Smooth muscle cell (in vitro differentiated cells): ENCODE results near the gene SEPTIN12. TPM values are rescaled to one million over a fixed set of nuclear protein-coding genes. Genes with fewer than 3 reads are reported as not detected.

Experiments used
- DNase-seq: peaks from one replicate; lab custom pipeline; 2025; ENCODE audit not compliant: unreplicated experiment; lab: John Stamatoyannopoulos, UW
- H2AFZ ChIP-seq: fragments of 200-600 bp; sonication (generic); 2 replicates; pipeline ENCODE4 v1.6.0; 2016; ENCODE audit warnings: antibody characterized with exemption, low read depth, mild to moderate bottlenecking
- H3F3A ChIP-seq: fragments of 200-600 bp; sonication (generic); 2 replicates; pipeline ENCODE4 v1.6.0; 2017; ENCODE audit warnings: antibody characterized with exemption, low read depth
- H3K27ac ChIP-seq: fragments of 200-600 bp; sonication (generic); 2 replicates; pipeline ENCODE4 v1.5.1; 2016; ENCODE audit warnings: low read depth, mild to moderate bottlenecking
- H3K27me3 ChIP-seq: fragments of 200-600 bp; sonication (generic); 2 replicates; pipeline ENCODE4 v1.6.1; 2016; ENCODE audit warnings: low read depth, mild to moderate bottlenecking
- H3K36me3 ChIP-seq: fragments of 200-600 bp; sonication (generic); 2 replicates; pipeline ENCODE4 v1.5.1; 2016; ENCODE audit warnings: low read depth
- H3K4me1 ChIP-seq: fragments of 200-600 bp; sonication (generic); 2 replicates; pipeline ENCODE4 v1.5.1; 2016; ENCODE audit warnings: low read depth
- H3K4me2 ChIP-seq: fragments of 200-600 bp; sonication (generic); 2 replicates; pipeline ENCODE4 v1.6.0; 2016; ENCODE audit warnings: mild to moderate bottlenecking
- H3K4me3 ChIP-seq: fragments of 200-600 bp; sonication (generic); 2 replicates; pipeline ENCODE4 v1.5.1; 2016; ENCODE audit warnings: mild to moderate bottlenecking
- H3K79me2 ChIP-seq: fragments of 200-600 bp; sonication (generic); 2 replicates; pipeline ENCODE4 v1.6.0; 2016; ENCODE audit warnings: low read depth, mild to moderate bottlenecking
- H3K9ac ChIP-seq: fragments of 200-600 bp; sonication (generic); 2 replicates; pipeline ENCODE4 v1.6.0; 2016; ENCODE audit warnings: low read depth
- H3K9me3 ChIP-seq: fragments of 200-600 bp; sonication (generic); replicated peaks from 2 replicates; pipeline ENCODE4 v1.5.1; 2016; ENCODE audit warnings: low read depth
- H4K20me1 ChIP-seq: fragments of 200-600 bp; sonication (generic); 2 replicates; pipeline ENCODE4 v1.6.0; 2016; ENCODE audit warnings: low read depth
- CTCF ChIP-seq: fragments of 200-600 bp; sonication (generic); IDR thresholded peaks from 2 replicates; pipeline ENCODE4 v1.5.1; 2017; ENCODE audit warnings: borderline replicate concordance, mild to moderate bottlenecking, antibody characterized with exemption; ENCODE audit not compliant: insufficient read depth, poor library complexity, severe bottlenecking
- WGBS: methylation state at CpG from one replicate; pipeline ENCODE4 v1.1.7; 2016; ENCODE audit warnings: low lambda C conversion rate; 5-methylcytosine and 5-hydroxymethylcytosine counted together
- polyA plus RNA-seq: library from polyadenylated mRNA; unstranded; fragments of >200 nt; fragmentation: Nextera tagmentation; extraction: Ambion mirVana; gene quantifications from 2 replicates; pipeline ENCODE4 v1.2.1, GENCODE V29; 2016
- total RNA-seq: library from RNA; depleted of rRNA; stranded (reverse); fragments of >200 nt; gene quantifications from 2 replicates; pipeline ENCODE4 v1.2.3, GENCODE V29; 2014

SEPTIN12 gene
- total and polyA plus RNA-seq, 2 experiments from 2014 or later = not detected

DNA sequence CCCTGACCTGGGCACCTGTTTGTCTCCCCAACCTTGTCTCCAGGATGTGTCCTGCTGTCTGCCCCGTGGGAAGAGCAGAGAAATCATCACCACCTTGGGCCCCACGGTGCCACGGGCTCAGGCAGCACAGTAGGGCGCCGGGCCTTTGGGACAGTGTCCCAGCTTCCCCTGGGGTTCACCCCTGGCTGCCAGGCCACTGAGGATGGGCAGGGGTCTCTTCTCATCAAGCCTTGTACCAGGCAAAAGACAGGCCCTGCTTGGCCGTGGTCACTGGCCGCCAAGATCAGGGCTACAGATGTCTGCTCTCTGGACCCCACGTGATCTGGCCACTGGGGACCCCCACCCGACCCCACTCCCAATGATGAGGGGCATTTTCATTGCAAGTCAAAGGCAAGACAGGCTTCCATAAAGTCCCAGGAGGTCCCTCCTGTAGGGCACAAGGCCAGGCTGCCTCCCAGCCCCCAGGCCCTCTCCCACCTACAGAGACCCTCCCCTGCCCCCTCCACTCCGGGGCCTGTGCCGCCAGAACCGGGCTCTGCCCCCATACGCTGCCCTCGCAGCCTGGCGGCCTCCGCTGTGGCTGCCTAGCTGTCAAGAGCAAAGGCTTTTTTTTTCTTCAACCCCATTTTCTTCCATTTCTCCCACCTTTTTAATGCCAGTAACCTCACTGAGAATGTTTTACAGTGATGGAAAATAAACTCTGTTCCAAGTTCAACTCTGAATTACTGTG lies 39.3 kb downstream of the SEPTIN12 start:
- no peaks in the 10 kb centered on the region for H3K9me3 ChIP-seq
- H3K36me3 ChIP-seq = no peaks in the 10 kb centered on the region
- H3K27me3 ChIP-seq = no peaks in the 10 kb centered on the region
- H2AFZ ChIP-seq = no peak overlapping the region
- H3K4me1 ChIP-seq = no peaks in the 10 kb centered on the region
- DNase-seq = no peak
- 94% methylated on average over 16 of the region's 16 CpGs for WGBS
- no peaks in the 10 kb centered on the region for H3F3A ChIP-seq
- H3K79me2 ChIP-seq = no peaks in the 10 kb centered on the region
- H4K20me1 ChIP-seq = peaks cover 3% of the 10 kb centered on the region
- no peak overlapping the region for H3K4me3 ChIP-seq
- no peak for TF ChIP-seq CTCF
- no peak overlapping the region for H3K9ac ChIP-seq
- no peak overlapping the region for H3K27ac ChIP-seq
- H3K4me2 ChIP-seq = no peak overlapping the region

- no peaks in the 10 kb centered on the region for H4K20me1 ChIP-seq
- 91% methylated on average over 14 of the region's 14 CpGs for WGBS
- H3K9ac ChIP-seq = no peak overlapping the region
- H3K36me3 ChIP-seq = no peaks in the 10 kb centered on the region
- no peaks in the 10 kb centered on the region for H3K27me3 ChIP-seq
- TF ChIP-seq CTCF = no peak
- no peaks in the 10 kb centered on the region for H3F3A ChIP-seq
- H3K4me3 ChIP-seq = no peak overlapping the region
- H3K4me2 ChIP-seq = no peak overlapping the region
- no peaks in the 10 kb centered on the region for H3K79me2 ChIP-seq
- H3K27ac ChIP-seq = no peak overlapping the region
- DNase-seq = no peak
- H3K9me3 ChIP-seq = no peaks in the 10 kb centered on the region
- H2AFZ ChIP-seq = no peak overlapping the region
- no peaks in the 10 kb centered on the region for H3K4me1 ChIP-seq
Observed at GRCh38 chr16:4747906-4748681, 40.1 kb downstream of the SEPTIN12 start.

- Histone ChIP-seq H3K9ac (no peak overlapping the region), H3K4me3 (no peak overlapping the region), H3K9me3 (no peaks in the 10 kb centered on the region), H3K27ac (no peak overlapping the region), H3K4me2 (no peak overlapping the region), H3K36me3 (no peaks in the 10 kb centered on the region), H3K27me3 (no peaks in the 10 kb centered on the region), H4K20me1 (no peaks in the 10 kb centered on the region), H3F3A (no peaks in the 10 kb centered on the region), H3K79me2 (no peaks in the 10 kb centered on the region), H3K4me1 (no peaks in the 10 kb centered on the region), H2AFZ (no peak overlapping the region)
- WGBS = 85% methylated on average over 15 of the region's 15 CpGs
- DNase-seq = no peak
- no peak for TF ChIP-seq CTCF
Observed at GRCh38 chr16:4746991-4747574, 41.1 kb downstream of the SEPTIN12 start.
